Fibroblast of lung (primary cell): ENCODE results near the gene PYHIN1. TPM values are rescaled to one million over a fixed set of nuclear protein-coding genes. Genes with fewer than 3 reads are reported as not detected.

Experiments
- DNase-seq, 2 donors: peaks; one replicate each; pipeline versions ENCODE4 v3.0.0 to v3.0.0-alpha.2; 2010; ENCODE audit warnings: low read depth in 2 of 2
- H2AFZ ChIP-seq: 2 replicates; pipeline ENCODE4 v1.5.1; 2012; ENCODE audit warnings: low read length, control low read depth, inconsistent platforms
- H3K27ac ChIP-seq: 2 replicates; pipeline ENCODE4 v1.5.1; 2011; ENCODE audit warnings: low read length, control low read depth; ENCODE audit not compliant: insufficient read depth
- H3K27me3 ChIP-seq: 2 replicates; pipeline ENCODE4 v1.5.1; 2011; ENCODE audit warnings: mild to moderate bottlenecking, low read length; ENCODE audit not compliant: control insufficient read depth, insufficient read depth
- H3K36me3 ChIP-seq: 2 replicates; pipeline ENCODE4 v1.5.1; 2011; ENCODE audit warnings: low read length; ENCODE audit not compliant: control insufficient read depth, insufficient read depth
- H3K4me1 ChIP-seq: 2 replicates; pipeline ENCODE4 v1.5.1; 2011; ENCODE audit warnings: low read length; ENCODE audit not compliant: control insufficient read depth, insufficient read depth; ENCODE audit errors: extremely low read depth
- H3K4me2 ChIP-seq: 2 replicates; pipeline ENCODE4 v1.5.1; 2011; ENCODE audit warnings: low read length, control low read depth; ENCODE audit not compliant: insufficient read depth; ENCODE audit errors: extremely low read depth
- H3K4me3 ChIP-seq, 4 experiments: fragments of 200-600 bp in 1 of 4; sonication (generic) in 1 of 4; replicated peaks in 1 of 4; 2 replicates each; pipeline ENCODE4 v1.5.1; 2011 to 2016; ENCODE audit warnings: low read length in 4 of 4, low read depth in 3 of 4, mild to moderate bottlenecking in 3 of 4, control low read depth in 2 of 4, inconsistent platforms in 1 of 4, mixed read lengths in 1 of 4; ENCODE audit not compliant: insufficient read depth in 1 of 4; ENCODE audit errors: control extremely low read depth in 1 of 4
- H3K79me2 ChIP-seq: 2 replicates; pipeline ENCODE4 v1.5.1; 2012; ENCODE audit warnings: mild to moderate bottlenecking, low read length, inconsistent platforms; ENCODE audit not compliant: control insufficient read depth, insufficient read depth
- H3K9ac ChIP-seq: 2 replicates; pipeline ENCODE4 v1.5.1; 2011; ENCODE audit warnings: mild to moderate bottlenecking, low read length, control low read depth; ENCODE audit not compliant: insufficient read depth
- H3K9me3 ChIP-seq: 2 replicates; pipeline ENCODE4 v1.5.1; 2012; ENCODE audit warnings: low read depth, low read length; ENCODE audit not compliant: control insufficient read depth, insufficient read depth
- H4K20me1 ChIP-seq: 2 replicates; pipeline ENCODE4 v1.5.1; 2011; ENCODE audit warnings: low read length; ENCODE audit not compliant: control insufficient read depth, insufficient read depth; ENCODE audit errors: extremely low read depth
- EZH2 ChIP-seq: IDR thresholded peaks from 2 replicates; pipeline ENCODE4 v1.5.1; 2012; ENCODE audit warnings: low read length, control low read depth, mild to moderate bottlenecking; ENCODE audit errors: missing control alignments
- polyA plus RNA-seq, 2 donors: library from polyadenylated mRNA; depleted of rRNA in 1 of 2; stranded (reverse) in 1 of 2; unstranded in 1 of 2; fragments of >200 nt; gene quantifications; 2 replicates each; pipeline ENCODE4 v1.2.1, GENCODE V29; 2011 to 2012; ENCODE audit warnings: missing spikeins in 1 of 2
- total RNA-seq: library from RNA; depleted of rRNA; stranded (reverse); fragments of >200 nt; gene quantifications from 2 replicates; pipeline ENCODE4 v1.2.1, GENCODE V29; 2014
- TF ChIP-seq, protein P1 (sequence below), 2 donors: IDR thresholded peaks in 1 of 2; conservative IDR thresholded peaks in 1 of 2; 1 replicate in 1 of 2; 2 replicates in 1 of 2; pipeline ENCODE4 v1.5.1; 2011 to 2012; ENCODE audit warnings: low read length in 2 of 2, control low read depth in 1 of 2, inconsistent platforms in 1 of 2, low read depth in 1 of 2, mild to moderate bottlenecking in 1 of 2

The PYHIN1 gene
- total and polyA plus RNA-seq, 2 donors (not counting 1 experiment from before 2014, with no cell fraction given): not detected

DNA sequence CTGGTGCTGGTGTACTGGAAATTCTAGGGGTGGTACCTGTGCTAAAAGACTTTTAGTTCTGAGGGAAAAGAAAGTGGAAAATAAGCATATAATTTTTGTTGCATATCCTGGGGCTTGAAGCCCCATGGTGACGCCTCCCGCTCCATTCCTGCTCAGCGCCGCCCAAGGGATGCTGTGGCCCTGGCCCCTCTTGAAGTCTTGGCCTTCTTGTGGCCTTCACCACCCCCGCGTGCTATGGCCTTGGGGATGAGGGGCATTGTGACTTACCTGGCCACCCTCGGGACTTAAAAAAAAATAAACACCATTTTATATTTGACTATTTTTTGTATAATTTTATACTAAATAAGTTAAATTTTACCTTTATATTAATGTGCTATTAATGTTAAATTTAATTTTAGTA, 93.7 kb downstream of the PYHIN1 start:
- no peaks in the 10 kb centered on the region for H3K27me3 ChIP-seq
- H3K4me2 ChIP-seq: no peak overlapping the region
- peaks cover 5% of the 10 kb centered on the region for H3K36me3 ChIP-seq
- H4K20me1 ChIP-seq: no peaks in the 10 kb centered on the region
- H3K79me2 ChIP-seq: peaks cover 50% of the 10 kb centered on the region
- no peak overlapping the region for H3K27ac ChIP-seq
- H3K9ac ChIP-seq: no peak overlapping the region
- no peaks in the 10 kb centered on the region for H3K9me3 ChIP-seq
- DNase-seq: no peak
- TF ChIP-seq EZH2: no peak
- TF ChIP-seq, protein P1, sequence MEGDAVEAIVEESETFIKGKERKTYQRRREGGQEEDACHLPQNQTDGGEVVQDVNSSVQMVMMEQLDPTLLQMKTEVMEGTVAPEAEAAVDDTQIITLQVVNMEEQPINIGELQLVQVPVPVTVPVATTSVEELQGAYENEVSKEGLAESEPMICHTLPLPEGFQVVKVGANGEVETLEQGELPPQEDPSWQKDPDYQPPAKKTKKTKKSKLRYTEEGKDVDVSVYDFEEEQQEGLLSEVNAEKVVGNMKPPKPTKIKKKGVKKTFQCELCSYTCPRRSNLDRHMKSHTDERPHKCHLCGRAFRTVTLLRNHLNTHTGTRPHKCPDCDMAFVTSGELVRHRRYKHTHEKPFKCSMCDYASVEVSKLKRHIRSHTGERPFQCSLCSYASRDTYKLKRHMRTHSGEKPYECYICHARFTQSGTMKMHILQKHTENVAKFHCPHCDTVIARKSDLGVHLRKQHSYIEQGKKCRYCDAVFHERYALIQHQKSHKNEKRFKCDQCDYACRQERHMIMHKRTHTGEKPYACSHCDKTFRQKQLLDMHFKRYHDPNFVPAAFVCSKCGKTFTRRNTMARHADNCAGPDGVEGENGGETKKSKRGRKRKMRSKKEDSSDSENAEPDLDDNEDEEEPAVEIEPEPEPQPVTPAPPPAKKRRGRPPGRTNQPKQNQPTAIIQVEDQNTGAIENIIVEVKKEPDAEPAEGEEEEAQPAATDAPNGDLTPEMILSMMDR (conservative IDR thresholded peaks at IDR 0.05 in 1 of 2, IDR thresholded peaks at IDR 0.05 in 1 of 2; ENCODE audit: low read depth in 1 of 2, low read length in 2 of 2): no peak
- no peak overlapping the region for H3K4me3 ChIP-seq
- H2AFZ ChIP-seq: no peak overlapping the region
- no peaks in the 10 kb centered on the region for H3K4me1 ChIP-seq

Other genes starting within 250 kb of the PYHIN1 start
- under 0.01 and 0.17 TPM in 2 replicates for gene SPTA1, start 244.8 kb upstream of the PYHIN1 start, total RNA-seq
- 0.07 TPM in 1 of 2 replicates, not detected in the other for gene SPTA1, start 244.8 kb upstream of the PYHIN1 start, polyA plus RNA-seq
- not detected in 2 replicates for gene OR6K2, start 230.9 kb upstream of the PYHIN1 start, total RNA-seq
- gene OR6K2, start 230.9 kb upstream of the PYHIN1 start, polyA plus RNA-seq: not detected in 2 replicates
- not detected in 2 replicates for gene OR6K3, start 210.8 kb upstream of the PYHIN1 start, total RNA-seq
- not detected in 2 replicates for gene OR6K3, start 210.8 kb upstream of the PYHIN1 start, polyA plus RNA-seq
- not detected in 2 replicates for gene OR6K6, start 176.8 kb upstream of the PYHIN1 start, total RNA-seq
- gene OR6K6, start 176.8 kb upstream of the PYHIN1 start, polyA plus RNA-seq: not detected in 2 replicates
- gene OR6N1, start 159.4 kb upstream of the PYHIN1 start, total RNA-seq: not detected in 2 replicates
- not detected in 2 replicates for gene OR6N1, start 159.4 kb upstream of the PYHIN1 start, polyA plus RNA-seq
- not detected in 2 replicates for gene OR6N2, start 150.3 kb upstream of the PYHIN1 start, total RNA-seq
- gene OR6N2, start 150.3 kb upstream of the PYHIN1 start, polyA plus RNA-seq: not detected in 2 replicates
- gene MNDA, start 100.2 kb upstream of the PYHIN1 start, total RNA-seq: not detected in 2 replicates
- gene MNDA, start 100.2 kb upstream of the PYHIN1 start, polyA plus RNA-seq: not detected in 2 replicates
- 134 and 141 TPM in 2 replicates for gene IFI16, start 78.4 kb downstream of the PYHIN1 start, total RNA-seq
- 193 and 223 TPM in 2 replicates for gene IFI16, start 78.4 kb downstream of the PYHIN1 start, polyA plus RNA-seq
- not detected in 2 replicates for gene AIM2, start 145.2 kb downstream of the PYHIN1 start, total RNA-seq
- gene AIM2, start 145.2 kb downstream of the PYHIN1 start, polyA plus RNA-seq: not detected in 2 replicates
- 2.1 TPM in 1 of 2 replicates, not detected in the other for gene CADM3, start 240.1 kb downstream of the PYHIN1 start, total RNA-seq
- not detected in 2 replicates for gene CADM3, start 240.1 kb downstream of the PYHIN1 start, polyA plus RNA-seq